Measurements from ENCODE around the gene RRBP1.
A peak's percentile ranks its signal among the peaks of the same experiment; 100 is the strongest.
"Not testable (repeated sequence)": the region's sequence is repeated elsewhere in the genome, so short reads cannot be mapped to it uniquely, and the experiment has no call there.

RRBP1 gene

DNA sequence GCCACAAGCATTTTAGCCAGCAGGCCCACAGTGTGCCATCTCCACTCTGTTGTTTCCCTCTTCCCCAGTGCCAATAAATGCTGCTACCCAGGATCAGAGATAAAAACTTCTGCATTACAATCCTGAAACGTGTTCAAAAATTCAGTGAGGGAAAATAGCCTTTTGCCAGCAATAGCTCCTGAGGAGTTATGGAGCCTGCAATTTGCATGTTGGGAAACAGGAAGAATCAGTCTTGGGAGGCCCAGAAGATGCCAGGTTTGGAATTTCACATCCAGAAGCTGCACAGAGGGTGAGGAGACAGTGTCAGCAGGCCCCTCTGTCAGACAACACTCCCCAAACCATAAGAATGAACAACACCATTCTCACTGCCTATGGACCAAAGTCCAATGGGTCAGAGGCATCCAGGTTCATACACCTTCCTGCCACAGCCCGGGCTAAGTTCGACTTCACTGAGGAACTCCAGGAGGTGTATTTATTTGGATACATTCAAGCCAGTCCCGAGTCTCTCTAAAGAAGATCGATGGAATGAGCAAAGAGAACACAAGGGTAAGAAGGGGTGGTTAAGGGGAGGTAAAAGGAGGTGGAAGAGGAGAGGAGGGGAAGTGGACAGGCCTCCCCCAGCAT lies 20.8 kb downstream of the RRBP1 start:
- Histone ChIP-seq H3K27ac (ENCODE audit: low read depth, low read length) (no peak overlapping the region), H3K9ac (ENCODE audit: low read length) (no peak overlapping the region), H3K36me3 (ENCODE audit: control insufficient read depth, insufficient read depth, low read length) (peaks cover 42% of the 10 kb centered on the region), H3K4me3 (ENCODE audit: low read depth, low read length) (no peak overlapping the region), H3K4me1 (ENCODE audit: control insufficient read depth, insufficient read depth, low read length) (peaks cover 49% of the 10 kb centered on the region), H3K27me3 (ENCODE audit: control insufficient read depth, insufficient read depth, low read length) (no peaks in the 10 kb centered on the region), H3K9me3 (ENCODE audit: control insufficient read depth, insufficient read depth, low read depth, low read length) (peaks cover 13% of the 10 kb centered on the region; the same call in 1 of the 2 replicates)

GRCh38 chr20:17660667-17661066 lies 21.4 kb downstream of the RRBP1 start:
- H3K9ac ChIP-seq (ENCODE audit: low read length) = no peak overlapping the region
- no peak overlapping the region for H3K4me3 ChIP-seq (ENCODE audit: low read depth, low read length)
- H3K27me3 ChIP-seq (ENCODE audit: control insufficient read depth, insufficient read depth, low read length) = no peaks in the 10 kb centered on the region
- H3K36me3 ChIP-seq (ENCODE audit: control insufficient read depth, insufficient read depth, low read length) = peaks cover 45% of the 10 kb centered on the region
- peaks cover 49% of the 10 kb centered on the region for H3K4me1 ChIP-seq (ENCODE audit: control insufficient read depth, insufficient read depth, low read length)
- peaks cover 13% of the 10 kb centered on the region; the same call in 1 of the 2 replicates for H3K9me3 ChIP-seq (ENCODE audit: control insufficient read depth, insufficient read depth, low read depth, low read length)
- H3K27ac ChIP-seq (ENCODE audit: low read depth, low read length) = no peak overlapping the region

DNA sequence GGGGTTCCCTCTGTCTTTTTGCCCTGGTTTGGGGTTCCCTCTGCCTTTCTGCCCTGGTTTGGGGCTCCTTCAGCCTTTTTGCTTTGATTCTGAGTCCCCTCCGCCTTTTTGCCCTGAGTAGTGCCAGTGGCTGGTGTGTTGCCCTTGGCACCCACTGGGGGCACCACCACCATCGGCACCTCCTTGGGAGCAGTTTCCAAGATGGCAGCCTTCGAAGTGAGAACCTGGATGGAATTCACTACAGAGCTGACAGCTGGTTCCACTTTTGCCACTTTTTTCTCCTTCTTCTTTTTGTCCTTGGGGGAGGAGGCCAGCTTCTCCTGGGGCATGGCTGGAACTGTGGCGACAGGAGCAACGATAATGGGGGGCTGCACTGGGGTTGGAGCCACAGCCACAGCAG lies 22.2 kb downstream of the RRBP1 start:
- Histone ChIP-seq H3K9ac (ENCODE audit: low read length) (no peak overlapping the region), H3K36me3 (ENCODE audit: control insufficient read depth, insufficient read depth, low read length) (peaks cover 45% of the 10 kb centered on the region), H3K4me1 (ENCODE audit: control insufficient read depth, insufficient read depth, low read length) (peaks cover 51% of the 10 kb centered on the region), H3K9me3 (ENCODE audit: control insufficient read depth, insufficient read depth, low read depth, low read length) (peaks cover 13% of the 10 kb centered on the region; the same call in 1 of the 2 replicates), H3K27me3 (ENCODE audit: control insufficient read depth, insufficient read depth, low read length) (no peaks in the 10 kb centered on the region), H3K4me3 (ENCODE audit: low read depth, low read length) (no peak overlapping the region), H3K27ac (ENCODE audit: low read depth, low read length) (no peak overlapping the region)

GRCh38 chr20:17659344-17659743 lies 22.7 kb downstream of the RRBP1 start:
- H3K4me3 ChIP-seq (ENCODE audit: low read depth, low read length) = not testable (repeated sequence)

DNA sequence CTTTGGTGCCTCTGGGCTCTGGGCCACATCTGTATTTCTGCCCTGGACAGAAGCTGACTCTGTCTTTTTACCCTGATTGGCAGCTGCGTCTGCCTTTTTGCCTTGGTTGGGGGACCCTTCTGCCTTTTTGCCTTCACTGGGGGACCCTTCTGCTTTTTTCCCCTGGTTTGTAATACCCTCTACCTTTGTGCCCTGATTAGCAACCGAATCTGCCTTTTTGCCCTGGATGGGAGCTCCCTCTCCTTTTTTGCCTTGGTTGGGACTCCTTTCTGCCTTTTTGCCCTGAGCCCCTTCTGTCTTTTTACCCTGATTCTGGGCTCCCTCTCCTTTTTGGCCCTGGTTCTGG lies 23.4 kb downstream of the RRBP1 start:
- Histone ChIP-seq H3K4me3 (ENCODE audit: low read depth, low read length) (no peak overlapping the region), H3K27ac (ENCODE audit: low read depth, low read length) (no peak overlapping the region), H3K9me3 (ENCODE audit: control insufficient read depth, insufficient read depth, low read depth, low read length) (peaks cover 13% of the 10 kb centered on the region; the same call in 1 of the 2 replicates), H3K9ac (ENCODE audit: low read length) (no peak overlapping the region), H3K27me3 (ENCODE audit: control insufficient read depth, insufficient read depth, low read length) (no peaks in the 10 kb centered on the region), H3K36me3 (ENCODE audit: control insufficient read depth, insufficient read depth, low read length) (peaks cover 55% of the 10 kb centered on the region), H3K4me1 (ENCODE audit: control insufficient read depth, insufficient read depth, low read length) (peaks cover 45% of the 10 kb centered on the region)

More at GRCh38 chr20:17659344-17659743, 22.7 kb downstream of the RRBP1 start:
- peaks cover 48% of the 10 kb centered on the region for H3K36me3 ChIP-seq (ENCODE audit: control insufficient read depth, insufficient read depth, low read length)
- peaks cover 13% of the 10 kb centered on the region; the same call in 1 of the 2 replicates for H3K9me3 ChIP-seq (ENCODE audit: control insufficient read depth, insufficient read depth, low read depth, low read length)
- peaks cover 51% of the 10 kb centered on the region for H3K4me1 ChIP-seq (ENCODE audit: control insufficient read depth, insufficient read depth, low read length)
- not testable (repeated sequence) for H3K27me3 ChIP-seq (ENCODE audit: control insufficient read depth, insufficient read depth, low read length); H3K27ac ChIP-seq (ENCODE audit: low read depth, low read length); H3K9ac ChIP-seq (ENCODE audit: low read length)

DNA sequence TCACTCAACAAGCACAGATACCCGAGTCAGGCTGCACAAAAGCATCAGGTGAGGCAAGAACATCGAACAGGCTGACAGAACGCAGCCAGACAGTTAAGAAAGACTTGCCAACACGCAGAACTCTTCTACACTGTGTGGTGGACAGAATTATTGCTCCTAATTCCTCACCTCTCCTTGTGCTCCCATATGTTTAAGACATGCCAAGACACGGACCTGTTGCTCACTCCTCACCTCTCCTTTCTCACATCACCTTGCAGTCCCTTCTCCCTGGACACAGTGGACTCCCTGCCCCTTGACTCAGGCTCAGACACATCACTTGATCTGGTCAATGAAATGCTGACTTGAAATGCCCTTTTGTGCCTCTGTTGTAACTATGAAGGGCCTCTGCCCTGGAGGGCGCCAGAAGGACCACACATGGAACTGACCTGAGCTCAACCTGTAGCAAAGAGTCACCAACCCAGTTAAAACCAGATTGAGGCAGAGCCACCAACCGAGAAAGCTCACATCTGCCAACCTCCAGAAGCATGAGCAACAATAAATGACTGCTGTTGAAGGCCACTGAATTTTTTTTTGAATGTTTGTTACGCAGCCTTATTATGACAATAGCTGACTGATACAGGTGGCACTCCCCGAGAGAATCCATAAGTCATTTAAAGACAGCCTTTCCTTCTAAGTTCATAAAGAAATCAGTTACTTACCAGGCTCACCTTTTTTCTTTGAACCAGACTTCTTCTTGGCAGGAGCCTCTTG lies 24.0 kb downstream of the RRBP1 start:
- Histone ChIP-seq H3K4me3 (ENCODE audit: low read depth, low read length) (no peak overlapping the region), H3K9me3 (ENCODE audit: control insufficient read depth, insufficient read depth, low read depth, low read length) (peaks cover 13% of the 10 kb centered on the region; the same call in 1 of the 2 replicates), H3K4me1 (ENCODE audit: control insufficient read depth, insufficient read depth, low read length) (peaks cover 39% of the 10 kb centered on the region), H3K27ac (ENCODE audit: low read depth, low read length) (no peak overlapping the region), H3K9ac (ENCODE audit: low read length) (no peak overlapping the region), H3K36me3 (ENCODE audit: control insufficient read depth, insufficient read depth, low read length) (peaks cover 55% of the 10 kb centered on the region), H3K27me3 (ENCODE audit: control insufficient read depth, insufficient read depth, low read length) (no peaks in the 10 kb centered on the region)

GRCh38 chr20:17657079-17657825 lies 24.8 kb downstream of the RRBP1 start:
- Histone ChIP-seq H3K36me3 (ENCODE audit: control insufficient read depth, insufficient read depth, low read length) (peaks cover 53% of the 10 kb centered on the region), H3K9me3 (ENCODE audit: control insufficient read depth, insufficient read depth, low read depth, low read length) (peaks cover 13% of the 10 kb centered on the region; the same call in 1 of the 2 replicates), H3K4me1 (ENCODE audit: control insufficient read depth, insufficient read depth, low read length) (peaks cover 33% of the 10 kb centered on the region), H3K27me3 (ENCODE audit: control insufficient read depth, insufficient read depth, low read length) (no peaks in the 10 kb centered on the region), H3K9ac (ENCODE audit: low read length) (no peak overlapping the region), H3K4me3 (ENCODE audit: low read depth, low read length) (no peak overlapping the region), H3K27ac (ENCODE audit: low read depth, low read length) (peak overlapping the region; percentile 83; the same call in 1 of the 2 replicates)

GRCh38 chr20:17655865-17656479 lies 26.1 kb downstream of the RRBP1 start:
- Histone ChIP-seq H3K9ac (ENCODE audit: low read length) (peak overlapping the region; percentile 54), H3K27me3 (ENCODE audit: control insufficient read depth, insufficient read depth, low read length) (no peaks in the 10 kb centered on the region), H3K4me3 (ENCODE audit: low read depth, low read length) (no peak overlapping the region), H3K27ac (ENCODE audit: low read depth, low read length) (peak overlapping the region; percentile 83), H3K36me3 (ENCODE audit: control insufficient read depth, insufficient read depth, low read length) (peaks cover 54% of the 10 kb centered on the region), H3K4me1 (ENCODE audit: control insufficient read depth, insufficient read depth, low read length) (peaks cover 41% of the 10 kb centered on the region), H3K9me3 (ENCODE audit: control insufficient read depth, insufficient read depth, low read depth, low read length) (peaks cover 13% of the 10 kb centered on the region; the same call in 1 of the 2 replicates)

GRCh38 chr20:17655286-17655651 lies 26.8 kb downstream of the RRBP1 start:
- Histone ChIP-seq H3K36me3 (ENCODE audit: control insufficient read depth, insufficient read depth, low read length) (peaks cover 55% of the 10 kb centered on the region), H3K4me1 (ENCODE audit: control insufficient read depth, insufficient read depth, low read length) (peaks cover 41% of the 10 kb centered on the region), H3K27ac (ENCODE audit: low read depth, low read length) (peak overlapping the region; percentile 83), H3K4me3 (ENCODE audit: low read depth, low read length) (no peak overlapping the region; the same call in 1 of the 2 replicates), H3K27me3 (ENCODE audit: control insufficient read depth, insufficient read depth, low read length) (no peaks in the 10 kb centered on the region), H3K9ac (ENCODE audit: low read length) (peak overlapping the region; percentile 57), H3K9me3 (ENCODE audit: control insufficient read depth, insufficient read depth, low read depth, low read length) (peaks cover 13% of the 10 kb centered on the region; the same call in 1 of the 2 replicates)

DNA sequence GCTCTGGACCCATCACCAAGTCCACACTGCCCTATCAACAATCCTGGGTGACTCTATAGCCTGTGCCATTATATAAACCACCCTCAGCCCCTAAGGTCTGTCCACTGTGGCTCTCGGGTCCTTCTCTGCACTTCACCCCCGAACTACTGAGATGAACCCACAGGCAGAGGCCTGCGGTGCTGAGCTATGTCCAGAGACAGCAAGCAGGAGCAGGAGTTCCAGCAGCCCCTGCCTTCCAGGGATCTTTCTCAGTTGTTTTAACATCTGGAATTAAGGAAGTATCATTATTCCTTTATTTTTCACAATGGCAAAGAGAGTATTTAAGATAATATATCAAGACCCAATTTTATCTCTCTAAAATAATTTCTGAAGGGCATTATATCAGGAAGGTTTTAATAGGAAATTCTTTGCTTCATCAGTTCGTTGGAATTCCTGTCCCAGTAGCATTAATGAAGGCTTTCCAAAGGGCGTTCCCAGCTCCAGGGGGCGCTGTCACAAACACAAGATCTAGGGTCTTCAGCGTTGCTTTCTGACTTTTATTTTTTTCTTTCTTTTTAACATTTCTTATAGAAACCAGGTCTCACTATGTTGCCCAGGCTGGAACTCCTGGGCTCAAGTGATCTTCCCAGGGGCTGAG lies 27.3 kb downstream of the RRBP1 start:
- Histone ChIP-seq H3K4me1 (ENCODE audit: control insufficient read depth, insufficient read depth, low read length) (peaks cover 42% of the 10 kb centered on the region), H3K4me3 (ENCODE audit: low read depth, low read length) (no peak overlapping the region; the same call in 1 of the 2 replicates), H3K9ac (ENCODE audit: low read length) (no peak overlapping the region), H3K9me3 (ENCODE audit: control insufficient read depth, insufficient read depth, low read depth, low read length) (peaks cover 13% of the 10 kb centered on the region; the same call in 1 of the 2 replicates), H3K36me3 (ENCODE audit: control insufficient read depth, insufficient read depth, low read length) (peaks cover 52% of the 10 kb centered on the region), H3K27ac (ENCODE audit: low read depth, low read length) (peak overlapping the region; percentile 83), H3K27me3 (ENCODE audit: control insufficient read depth, insufficient read depth, low read length) (no peaks in the 10 kb centered on the region)

Data from HUES6 (cell line).